Hepatocyte (in vitro differentiated cells): ENCODE data around the gene FRMD4B.

Experiments
- CTCF ChIP-seq: fragments of 200-600 bp; sonication (generic); IDR thresholded peaks from 2 replicates; pipeline ENCODE4 v1.5.1; 2016; ENCODE audit warnings: antibody characterized with exemption, mild to moderate bottlenecking; ENCODE audit not compliant: poor library complexity
- EZH2 ChIP-seq: fragments of 200-600 bp; sonication (generic); IDR thresholded peaks from 2 replicates; pipeline ENCODE4 v1.6.1; 2016; ENCODE audit warnings: antibody characterized with exemption, mild to moderate bottlenecking, borderline replicate concordance
- EZH2phosphoT487 ChIP-seq: fragments of 200-600 bp; sonication (generic); IDR thresholded peaks from one replicate; pipeline ENCODE4 v1.6.1; 2018; ENCODE audit warnings: antibody characterized with exemption, mild to moderate bottlenecking, low read depth, moderate library complexity; ENCODE audit not compliant: unreplicated experiment, severe bottlenecking

GRCh38 chr3:69180869-69181591 is 204.9 kb downstream of the FRMD4B start:
- TF ChIP-seq CTCF (no peak), EZH2 (no peak), EZH2phosphoT487 (no peak)
